ENCODE measurements around the gene AP5Z1.
A peak's percentile ranks its signal among the peaks of the same experiment; 100 is the strongest.

The AP5Z1 gene

GRCh38 chr7:4805110-4805983 lies 29.9 kb downstream of the AP5Z1 start:
- no peak for DNase-seq

GRCh38 chr7:4805984-4806300 lies 30.5 kb downstream of the AP5Z1 start:
- no peak for DNase-seq

- DNase-seq = no peak
Measured at GRCh38 chr7:4806983-4807597, 31.7 kb downstream of the AP5Z1 start.

DNA sequence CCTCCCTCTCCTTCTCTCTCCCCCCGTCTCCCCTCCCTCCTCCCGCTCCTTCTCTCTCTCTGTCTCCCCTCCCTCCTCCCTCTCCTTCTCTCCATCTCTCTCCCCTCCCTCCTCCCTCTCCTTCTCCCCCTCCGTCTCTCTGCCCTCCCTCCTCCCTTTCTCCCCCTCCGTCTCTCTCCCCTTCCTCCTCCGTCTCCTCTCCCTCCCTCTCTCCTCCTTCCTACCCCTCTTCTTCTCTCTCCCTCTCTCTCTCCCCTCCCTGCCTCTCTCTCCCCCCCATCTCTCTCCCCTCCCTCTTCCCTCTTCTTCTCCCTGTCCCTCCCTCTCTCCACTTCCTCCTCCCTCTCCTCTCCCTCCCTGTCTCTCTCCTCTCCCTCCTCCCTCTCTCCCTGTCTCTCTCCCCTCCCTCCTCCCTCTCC lies 32.2 kb downstream of the AP5Z1 start:
- DNase-seq = no peak

DNA sequence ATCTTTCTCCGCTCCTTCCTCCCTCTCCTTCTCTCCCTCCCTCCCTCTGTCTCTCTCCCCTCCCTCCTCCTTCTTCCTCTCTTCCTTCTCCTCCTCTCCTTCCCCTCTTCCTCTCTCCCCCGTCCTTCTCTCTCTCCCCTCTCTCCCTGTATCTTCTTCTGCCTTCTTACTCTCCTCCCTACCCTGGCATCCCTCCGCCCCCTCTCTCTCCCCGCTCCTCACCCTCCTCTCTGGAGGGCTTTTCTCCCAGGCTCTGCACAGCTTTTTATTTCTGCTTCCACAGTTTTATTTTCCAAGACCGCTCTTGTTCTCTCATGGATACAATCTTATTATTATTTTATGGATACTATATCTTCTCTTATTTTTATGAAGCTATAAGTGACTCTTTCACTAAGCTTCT lies 32.6 kb downstream of the AP5Z1 start:
- no peak for DNase-seq

- no peak for DNase-seq
Measured at GRCh38 chr7:4808565-4808964, 33.1 kb downstream of the AP5Z1 start.

GRCh38 chr7:4809091-4809591 lies 33.7 kb downstream of the AP5Z1 start:
- peak; percentile 73 for DNase-seq

GRCh38 chr7:4809666-4810065 lies 34.2 kb downstream of the AP5Z1 start:
- no peak for DNase-seq

DNA sequence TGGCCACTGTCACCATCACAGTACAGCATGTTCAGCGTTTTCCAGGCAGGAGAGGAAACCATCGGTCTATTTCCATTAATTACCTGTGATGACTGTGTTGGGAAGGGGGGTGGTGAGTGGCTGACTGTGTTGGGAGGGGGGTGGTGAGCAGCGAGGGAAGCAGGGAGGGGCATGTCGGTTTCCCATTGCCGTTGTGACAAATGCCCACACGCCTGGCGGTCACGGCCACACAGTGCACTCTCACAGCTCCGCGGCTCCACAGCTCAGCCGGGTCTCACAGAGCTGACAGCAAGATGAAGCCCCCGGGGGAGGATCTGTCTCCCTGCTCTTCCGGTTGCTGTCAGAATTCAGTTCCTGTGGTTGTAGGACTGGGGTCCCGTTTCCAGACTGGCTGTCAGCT lies 39.0 kb downstream of the AP5Z1 start:
- DNase-seq = no peak

DNA sequence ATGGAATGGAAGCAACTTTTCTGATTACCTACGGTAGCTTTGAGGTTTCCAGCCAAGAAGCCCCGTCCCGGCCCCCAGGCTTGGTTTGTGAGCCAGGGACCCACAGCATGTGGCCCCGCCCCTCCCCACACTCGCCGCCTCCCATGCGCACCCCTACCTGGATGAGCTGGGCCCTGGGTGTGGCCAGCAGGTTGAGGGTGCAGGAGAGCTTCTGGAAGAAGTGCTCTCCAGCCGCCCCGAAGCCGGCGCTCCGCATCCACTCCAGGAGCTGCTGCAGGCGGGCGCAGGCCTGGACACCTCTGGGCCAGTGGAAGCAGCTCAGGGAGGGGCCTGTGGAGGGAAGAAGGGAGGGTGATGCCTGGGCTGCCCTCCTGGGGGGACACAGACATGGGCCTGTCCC lies 39.7 kb downstream of the AP5Z1 start:
- no peak for DNase-seq

- no peak for DNase-seq
Measured at GRCh38 chr7:4815609-4816418, 40.4 kb downstream of the AP5Z1 start.

- DNase-seq = no peak
Measured at GRCh38 chr7:4816419-4817080, 41.1 kb downstream of the AP5Z1 start.

DNA sequence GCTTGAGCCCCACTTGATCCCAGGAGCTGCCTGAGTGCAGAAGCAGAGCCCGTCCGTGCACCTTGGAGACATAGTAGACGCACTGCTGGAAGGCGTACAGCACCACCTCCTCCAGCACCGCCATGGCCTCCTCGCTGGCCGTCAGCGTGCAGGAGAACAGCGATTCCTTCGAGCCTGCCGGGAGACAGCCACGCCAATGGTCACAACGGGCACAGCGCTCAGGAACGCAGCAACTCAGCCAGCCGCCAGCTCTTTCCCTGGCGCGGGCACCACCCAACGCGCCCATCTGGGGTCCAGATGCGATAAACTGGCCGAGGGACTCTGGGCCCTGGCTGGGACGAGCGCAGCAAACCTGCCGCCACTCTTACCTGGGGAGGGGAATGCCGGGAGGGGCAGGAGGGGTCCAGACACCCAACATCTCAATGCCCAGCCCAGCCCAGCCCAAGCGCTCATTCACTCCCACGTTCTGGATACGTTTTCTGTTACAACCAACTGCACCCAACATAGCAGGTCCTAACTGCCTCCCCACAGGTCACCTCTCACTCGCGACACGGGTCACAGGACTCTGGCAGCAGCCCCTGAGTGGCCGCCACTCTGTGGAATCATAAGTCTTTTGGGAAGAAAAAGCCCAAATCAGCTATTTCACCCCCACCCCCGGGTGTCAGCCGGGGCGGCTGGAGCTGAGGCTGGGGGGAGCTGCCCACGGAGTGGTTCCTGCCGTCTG lies 41.9 kb downstream of the AP5Z1 start:
- no peak for DNase-seq

GRCh38 chr7:4818000-4818794 lies 42.8 kb downstream of the AP5Z1 start:
- no peak for DNase-seq

GRCh38 chr7:4819560-4820404 lies 44.4 kb downstream of the AP5Z1 start:
- DNase-seq = no peak

- no peak for DNase-seq
Measured at GRCh38 chr7:4820405-4820966, 45.1 kb downstream of the AP5Z1 start.

DNA sequence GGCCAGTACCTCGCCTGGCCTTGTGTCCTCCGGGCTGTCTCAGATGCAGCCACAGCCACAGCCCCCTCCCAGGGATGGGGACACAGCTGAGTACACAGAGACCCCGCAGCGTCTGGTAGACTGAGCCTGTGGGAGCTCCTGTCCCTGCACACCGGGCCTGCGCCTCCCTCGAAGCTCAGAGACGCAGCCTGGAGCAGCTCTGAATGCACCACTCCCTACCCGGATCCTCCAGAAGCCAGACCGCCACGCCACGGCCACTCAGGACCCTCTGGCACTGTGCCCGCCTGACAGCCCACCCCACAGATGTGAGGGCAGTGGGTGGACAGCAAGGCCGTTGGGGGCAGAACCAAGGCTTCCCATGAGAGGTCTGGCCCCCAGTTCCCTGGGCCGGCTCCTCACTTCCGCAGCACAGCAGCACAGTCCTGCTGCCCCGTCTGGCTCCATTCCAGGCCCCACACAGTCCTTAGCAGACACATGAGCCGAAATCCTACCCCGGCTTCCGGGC lies 45.6 kb downstream of the AP5Z1 start:
- no peak for DNase-seq

DNA sequence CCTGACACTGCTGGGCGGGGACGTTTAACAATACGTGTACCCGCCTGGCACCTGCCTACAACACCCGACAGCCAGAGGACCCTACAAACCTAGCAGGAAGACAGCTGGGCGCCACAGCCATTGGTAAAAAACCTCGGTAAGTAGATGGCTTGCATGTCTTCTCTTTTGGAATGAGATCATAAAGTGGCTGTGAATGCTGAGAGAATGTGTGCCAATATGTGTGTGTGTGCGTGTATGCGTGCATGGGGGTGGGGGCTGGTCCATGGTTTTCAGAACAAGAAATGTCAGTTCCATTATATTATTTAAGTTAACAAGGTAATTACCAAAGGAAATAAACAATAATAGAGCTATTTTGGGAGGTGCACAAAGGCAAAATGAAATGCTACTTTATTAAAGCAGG lies 47.3 kb downstream of the AP5Z1 start:
- no peak for DNase-seq

DNA sequence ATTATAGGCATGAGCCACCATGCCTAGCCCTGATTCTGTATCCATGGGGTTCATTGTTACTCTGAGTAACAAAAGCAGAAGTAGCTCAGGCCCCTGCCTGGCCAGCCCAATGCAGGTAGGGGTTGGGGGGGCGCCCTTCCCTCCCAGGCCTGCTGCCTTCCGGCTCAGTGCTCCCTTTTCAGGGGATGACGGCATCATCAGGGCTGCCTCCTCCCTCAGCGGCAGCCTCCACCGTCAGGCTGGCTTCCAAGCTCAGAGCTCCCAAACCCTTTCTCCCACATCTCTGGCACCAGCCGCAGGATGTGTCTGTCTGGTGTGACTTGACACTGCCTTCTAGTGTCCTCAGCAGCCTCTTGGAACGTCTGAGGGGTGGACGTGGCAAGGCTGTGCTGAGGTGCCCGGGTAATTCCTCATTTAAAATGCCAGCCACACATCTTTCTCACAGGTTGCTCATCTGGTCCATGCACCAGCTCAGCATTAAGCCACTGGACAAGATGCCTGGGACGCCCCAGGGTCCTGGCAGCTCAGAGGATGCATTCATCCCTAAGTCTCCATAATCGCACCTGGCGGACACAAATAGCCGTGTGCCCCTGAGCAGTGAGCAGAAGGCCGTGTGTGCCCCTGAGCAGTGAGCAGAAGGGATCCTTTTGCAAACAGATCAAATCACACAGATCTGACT lies 48.2 kb downstream of the AP5Z1 start:
- no peak for DNase-seq

Measured in activated effector memory CD4-positive, alpha-beta T cell treated with anti-CD3 and anti-CD28 coated beads, Interleukin-2, amount 50 U/mL, for 16 hours (primary cell).